ENCODE results near the gene SLC8A3.

DNA sequence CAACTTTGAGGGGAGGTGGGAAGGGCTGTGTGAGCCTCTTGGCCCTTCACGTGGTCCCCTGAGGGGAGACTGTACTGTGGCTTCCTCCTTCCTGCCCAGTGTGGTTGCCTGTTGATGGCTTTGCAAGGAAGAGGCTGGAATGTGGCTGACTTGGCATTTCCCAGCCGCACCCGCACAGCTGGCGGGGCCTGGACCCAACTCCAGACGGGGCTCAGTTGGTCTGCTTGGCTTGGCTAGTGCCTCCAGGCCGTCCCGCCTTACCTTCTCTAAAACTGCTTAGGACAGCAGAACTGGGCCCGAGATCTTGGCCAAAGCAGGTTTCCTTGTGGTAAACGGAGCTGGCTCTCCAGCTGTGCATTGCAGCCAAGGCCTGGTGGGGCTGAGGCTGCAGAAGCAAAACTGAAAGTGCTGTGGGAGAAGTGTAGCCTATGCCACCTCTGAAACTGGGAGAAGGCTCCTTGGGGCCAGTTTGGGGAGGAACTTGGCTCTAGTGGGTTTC lies 170.0 kb downstream of the SLC8A3 start:
- TF ChIP-seq POLR2A (IDR thresholded peaks at IDR 0.05; ENCODE audit: borderline replicate concordance, extremely low read depth, insufficient read depth, insufficient read length) (no peak), YY1 (IDR thresholded peaks at IDR 0.05; ENCODE audit: extremely low read depth, insufficient replicate concordance, low read depth, low read length) (no peak), CTCF (IDR thresholded peaks at IDR 0.05 in 2 of 3, conservative IDR thresholded peaks at IDR 0.05 in 1 of 3; ENCODE audit: borderline replicate concordance in 1 of 3, insufficient read depth in 1 of 3, low read depth in 2 of 3, low read length in 2 of 3) (no peak), TCF7L2 (IDR thresholded peaks at IDR 0.05; ENCODE audit: borderline replicate concordance, extremely low read depth, insufficient read depth, insufficient read length) (no peak), REST (IDR thresholded peaks at IDR 0.05; ENCODE audit: low read depth) (no peak), SP1 (IDR thresholded peaks at IDR 0.05; ENCODE audit: low read depth) (no peak)
